GM12878 (cell line): Measurements from ENCODE around the gene DIAPH3. TPM values are rescaled to one million over a fixed set of nuclear protein-coding genes. Genes with fewer than 3 reads are reported as not detected.

ENCODE experiments used
- HDGF ChIP-seq: fragments of 450-650 bp; IDR thresholded peaks from 2 replicates; pipeline ENCODE4 v1.6.1; 2016; ENCODE audit warnings: antibody characterized with exemption
- JUNB ChIP-seq: IDR thresholded peaks from 2 replicates; pipeline ENCODE4 v1.6.1; 2016; ENCODE audit warnings: antibody characterized with exemption, mild to moderate bottlenecking
- KAT2A ChIP-seq: conservative IDR thresholded peaks from 2 replicates; pipeline ENCODE4 v1.6.1; 2011; ENCODE audit warnings: low read depth, low read length; ENCODE audit not compliant: control insufficient read depth
- SMAD1 ChIP-seq: fragments of 450-650 bp; IDR thresholded peaks from 2 replicates; pipeline ENCODE4 v1.6.1; 2018; ENCODE audit warnings: mild to moderate bottlenecking, low read depth; ENCODE audit not compliant: partially characterized antibody
- SREBF1 ChIP-seq: IDR thresholded peaks from 2 replicates; pipeline ENCODE4 v1.6.1; 2012; ENCODE audit warnings: mild to moderate bottlenecking, low read length
- WRNIP1 ChIP-seq: IDR thresholded peaks from 2 replicates; pipeline ENCODE4 v1.6.1; 2011; ENCODE audit warnings: low read depth, low read length, improper control_type of control experiment, borderline replicate concordance
- ZSCAN29 ChIP-seq: fragments of 450-650 bp; IDR thresholded peaks from 2 replicates; pipeline ENCODE4 v1.6.1; 2017; ENCODE audit warnings: mild to moderate bottlenecking, moderate library complexity
- polyA plus RNA-seq, 11 experiments: library from polyadenylated mRNA; depleted of rRNA in 4 of 11; unstranded in 6 of 11; stranded (reverse) in 5 of 11; fragments of >200 nt; fragmentation: Nextera tagmentation in 4 of 11; fragmentation: Illumina TruSeq in 1 of 11; extraction: Ambion mirVana in 4 of 11; extraction: Trizol in 1 of 11; gene quantifications; 1 replicate in 1 of 11; 2 replicates in 10 of 11; pipeline versions ENCODE4 v1.2.1 to v1.2.3, GENCODE V29; 2011 to 2016; ENCODE audit warnings: inconsistent platforms in 2 of 11, missing spikeins in 2 of 11, low read depth in 1 of 11
- total RNA-seq, 4 experiments: library from RNA; depleted of rRNA in 3 of 4; stranded (reverse); fragments of >200 nt in 3 of 4; fragmentation: Illumina TruSeq in 1 of 4; extraction: Trizol in 1 of 4; gene quantifications; 2 replicates each; pipeline versions ENCODE4 v1.2.1 to v1.2.3, GENCODE V29; 2013 to 2021
- TF ChIP-seq, protein P1 (sequence below): fragments of 450-650 bp; IDR thresholded peaks from 2 replicates; pipeline ENCODE4 v1.6.1; 2017; ENCODE audit warnings: mild to moderate bottlenecking, low read depth, inconsistent platforms; ENCODE audit not compliant: poor library complexity, severe bottlenecking
- TF ChIP-seq, protein P2 (sequence below), 3 experiments: IDR thresholded peaks in 2 of 3; conservative IDR thresholded peaks in 1 of 3; 2 replicates each; pipeline ENCODE4 v1.5.1; 2011; ENCODE audit warnings: low read depth in 3 of 3, low read length in 3 of 3, mild to moderate bottlenecking in 3 of 3, control low read depth in 2 of 3, moderate library complexity in 2 of 3, inconsistent platforms in 1 of 3, mixed read lengths in 1 of 3; ENCODE audit not compliant: control insufficient read depth in 2 of 3, insufficient read depth in 1 of 3; ENCODE audit errors: extremely low read depth in 1 of 3
- TF ChIP-seq, protein P3 (sequence below): fragments of 450-650 bp; formaldehyde crosslinking; IDR thresholded peaks from 2 replicates; pipeline ENCODE4 v1.4.0; 2020; ENCODE audit warnings: mild to moderate bottlenecking, moderate library complexity
- TF ChIP-seq, protein P4 (sequence below): fragments of 450-650 bp; IDR thresholded peaks from 2 replicates; pipeline ENCODE4 v1.6.1; 2017; ENCODE audit warnings: borderline replicate concordance
- TF ChIP-seq, protein P5 (sequence below): fragments of 450-650 bp; IDR thresholded peaks from 2 replicates; pipeline ENCODE4 v1.6.1; 2017; ENCODE audit warnings: antibody characterized with exemption, mild to moderate bottlenecking, moderate library complexity

Gene DIAPH3
- total and polyA plus RNA-seq, 10 of the 15 experiments (the other 5 are each of a cell fraction or from before 2014, with no cell fraction given): 10.1 to 25.2 (median 15.4) TPM

DNA sequence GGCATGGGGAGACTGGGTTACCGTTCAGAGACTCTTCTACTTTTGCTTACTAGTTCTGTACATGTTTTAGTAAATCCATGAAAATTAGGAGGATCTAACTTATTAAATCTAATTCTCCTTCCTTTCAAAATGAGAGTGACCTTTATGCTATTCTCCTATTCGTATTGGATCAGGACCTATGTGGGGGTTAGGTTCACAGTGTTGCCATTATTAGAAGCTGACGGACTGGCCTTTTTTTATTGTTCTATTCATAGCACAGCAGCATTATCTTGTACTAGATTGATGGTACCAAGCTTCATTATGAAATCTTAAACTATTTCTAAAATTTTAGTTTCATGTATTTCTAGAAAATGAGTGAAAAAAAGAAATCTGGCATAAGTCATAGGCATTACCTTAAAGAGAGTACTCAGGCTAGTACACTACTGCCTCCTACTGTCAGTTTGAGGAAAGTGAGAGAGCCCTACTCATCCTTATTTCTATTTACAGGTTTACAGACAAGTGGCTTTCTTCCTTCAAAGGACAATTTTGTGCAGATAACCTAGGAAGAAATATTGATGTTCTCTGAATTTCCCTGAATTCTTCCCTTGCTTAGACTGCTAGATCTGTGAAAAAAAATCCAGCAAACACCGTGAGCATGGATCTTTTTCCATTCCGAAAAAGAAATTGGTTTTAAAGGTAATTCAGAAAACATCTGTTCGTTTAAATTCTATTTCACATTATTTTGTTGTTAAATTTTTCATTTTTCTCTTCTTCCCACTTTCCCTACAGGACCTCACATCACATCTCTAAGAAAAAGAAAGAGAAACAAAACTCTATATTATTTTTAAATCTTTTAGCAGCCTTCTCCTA lies 485.5 kb downstream of the DIAPH3 start (continued):
- TF ChIP-seq, protein P1, sequence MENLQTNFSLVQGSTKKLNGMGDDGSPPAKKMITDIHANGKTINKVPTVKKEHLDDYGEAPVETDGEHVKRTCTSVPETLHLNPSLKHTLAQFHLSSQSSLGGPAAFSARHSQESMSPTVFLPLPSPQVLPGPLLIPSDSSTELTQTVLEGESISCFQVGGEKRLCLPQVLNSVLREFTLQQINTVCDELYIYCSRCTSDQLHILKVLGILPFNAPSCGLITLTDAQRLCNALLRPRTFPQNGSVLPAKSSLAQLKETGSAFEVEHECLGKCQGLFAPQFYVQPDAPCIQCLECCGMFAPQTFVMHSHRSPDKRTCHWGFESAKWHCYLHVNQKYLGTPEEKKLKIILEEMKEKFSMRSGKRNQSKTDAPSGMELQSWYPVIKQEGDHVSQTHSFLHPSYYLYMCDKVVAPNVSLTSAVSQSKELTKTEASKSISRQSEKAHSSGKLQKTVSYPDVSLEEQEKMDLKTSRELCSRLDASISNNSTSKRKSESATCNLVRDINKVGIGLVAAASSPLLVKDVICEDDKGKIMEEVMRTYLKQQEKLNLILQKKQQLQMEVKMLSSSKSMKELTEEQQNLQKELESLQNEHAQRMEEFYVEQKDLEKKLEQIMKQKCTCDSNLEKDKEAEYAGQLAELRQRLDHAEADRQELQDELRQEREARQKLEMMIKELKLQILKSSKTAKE: no peak
- TF ChIP-seq WRNIP1 (no peak), JUNB (no peak), ZSCAN29 (no peak), SMAD1 (no peak), SREBF1 (no peak), KAT2A (no peak), HDGF (no peak)
- TF ChIP-seq, protein P2, sequence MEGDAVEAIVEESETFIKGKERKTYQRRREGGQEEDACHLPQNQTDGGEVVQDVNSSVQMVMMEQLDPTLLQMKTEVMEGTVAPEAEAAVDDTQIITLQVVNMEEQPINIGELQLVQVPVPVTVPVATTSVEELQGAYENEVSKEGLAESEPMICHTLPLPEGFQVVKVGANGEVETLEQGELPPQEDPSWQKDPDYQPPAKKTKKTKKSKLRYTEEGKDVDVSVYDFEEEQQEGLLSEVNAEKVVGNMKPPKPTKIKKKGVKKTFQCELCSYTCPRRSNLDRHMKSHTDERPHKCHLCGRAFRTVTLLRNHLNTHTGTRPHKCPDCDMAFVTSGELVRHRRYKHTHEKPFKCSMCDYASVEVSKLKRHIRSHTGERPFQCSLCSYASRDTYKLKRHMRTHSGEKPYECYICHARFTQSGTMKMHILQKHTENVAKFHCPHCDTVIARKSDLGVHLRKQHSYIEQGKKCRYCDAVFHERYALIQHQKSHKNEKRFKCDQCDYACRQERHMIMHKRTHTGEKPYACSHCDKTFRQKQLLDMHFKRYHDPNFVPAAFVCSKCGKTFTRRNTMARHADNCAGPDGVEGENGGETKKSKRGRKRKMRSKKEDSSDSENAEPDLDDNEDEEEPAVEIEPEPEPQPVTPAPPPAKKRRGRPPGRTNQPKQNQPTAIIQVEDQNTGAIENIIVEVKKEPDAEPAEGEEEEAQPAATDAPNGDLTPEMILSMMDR (IDR thresholded peaks at IDR 0.05 in 2 of 3, conservative IDR thresholded peaks at IDR 0.05 in 1 of 3; ENCODE audit: control insufficient read depth in 2 of 3, extremely low read depth in 1 of 3, insufficient read depth in 1 of 3, low read depth in 3 of 3, low read length in 3 of 3): peak; percentile 62 to 75 (median 66)
- TF ChIP-seq, protein P3, sequence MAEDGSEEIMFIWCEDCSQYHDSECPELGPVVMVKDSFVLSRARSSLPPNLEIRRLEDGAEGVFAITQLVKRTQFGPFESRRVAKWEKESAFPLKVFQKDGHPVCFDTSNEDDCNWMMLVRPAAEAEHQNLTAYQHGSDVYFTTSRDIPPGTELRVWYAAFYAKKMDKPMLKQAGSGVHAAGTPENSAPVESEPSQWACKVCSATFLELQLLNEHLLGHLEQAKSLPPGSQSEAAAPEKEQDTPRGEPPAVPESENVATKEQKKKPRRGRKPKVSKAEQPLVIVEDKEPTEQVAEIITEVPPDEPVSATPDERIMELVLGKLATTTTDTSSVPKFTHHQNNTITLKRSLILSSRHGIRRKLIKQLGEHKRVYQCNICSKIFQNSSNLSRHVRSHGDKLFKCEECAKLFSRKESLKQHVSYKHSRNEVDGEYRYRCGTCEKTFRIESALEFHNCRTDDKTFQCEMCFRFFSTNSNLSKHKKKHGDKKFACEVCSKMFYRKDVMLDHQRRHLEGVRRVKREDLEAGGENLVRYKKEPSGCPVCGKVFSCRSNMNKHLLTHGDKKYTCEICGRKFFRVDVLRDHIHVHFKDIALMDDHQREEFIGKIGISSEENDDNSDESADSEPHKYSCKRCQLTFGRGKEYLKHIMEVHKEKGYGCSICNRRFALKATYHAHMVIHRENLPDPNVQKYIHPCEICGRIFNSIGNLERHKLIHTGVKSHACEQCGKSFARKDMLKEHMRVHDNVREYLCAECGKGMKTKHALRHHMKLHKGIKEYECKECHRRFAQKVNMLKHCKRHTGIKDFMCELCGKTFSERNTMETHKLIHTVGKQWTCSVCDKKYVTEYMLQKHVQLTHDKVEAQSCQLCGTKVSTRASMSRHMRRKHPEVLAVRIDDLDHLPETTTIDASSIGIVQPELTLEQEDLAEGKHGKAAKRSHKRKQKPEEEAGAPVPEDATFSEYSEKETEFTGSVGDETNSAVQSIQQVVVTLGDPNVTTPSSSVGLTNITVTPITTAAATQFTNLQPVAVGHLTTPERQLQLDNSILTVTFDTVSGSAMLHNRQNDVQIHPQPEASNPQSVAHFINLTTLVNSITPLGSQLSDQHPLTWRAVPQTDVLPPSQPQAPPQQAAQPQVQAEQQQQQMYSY (CRISPR knock-in tag): no peak
- TF ChIP-seq, protein P4, sequence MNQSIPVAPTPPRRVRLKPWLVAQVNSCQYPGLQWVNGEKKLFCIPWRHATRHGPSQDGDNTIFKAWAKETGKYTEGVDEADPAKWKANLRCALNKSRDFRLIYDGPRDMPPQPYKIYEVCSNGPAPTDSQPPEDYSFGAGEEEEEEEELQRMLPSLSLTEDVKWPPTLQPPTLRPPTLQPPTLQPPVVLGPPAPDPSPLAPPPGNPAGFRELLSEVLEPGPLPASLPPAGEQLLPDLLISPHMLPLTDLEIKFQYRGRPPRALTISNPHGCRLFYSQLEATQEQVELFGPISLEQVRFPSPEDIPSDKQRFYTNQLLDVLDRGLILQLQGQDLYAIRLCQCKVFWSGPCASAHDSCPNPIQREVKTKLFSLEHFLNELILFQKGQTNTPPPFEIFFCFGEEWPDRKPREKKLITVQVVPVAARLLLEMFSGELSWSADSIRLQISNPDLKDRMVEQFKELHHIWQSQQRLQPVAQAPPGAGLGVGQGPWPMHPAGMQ: no peak
- TF ChIP-seq, protein P5, sequence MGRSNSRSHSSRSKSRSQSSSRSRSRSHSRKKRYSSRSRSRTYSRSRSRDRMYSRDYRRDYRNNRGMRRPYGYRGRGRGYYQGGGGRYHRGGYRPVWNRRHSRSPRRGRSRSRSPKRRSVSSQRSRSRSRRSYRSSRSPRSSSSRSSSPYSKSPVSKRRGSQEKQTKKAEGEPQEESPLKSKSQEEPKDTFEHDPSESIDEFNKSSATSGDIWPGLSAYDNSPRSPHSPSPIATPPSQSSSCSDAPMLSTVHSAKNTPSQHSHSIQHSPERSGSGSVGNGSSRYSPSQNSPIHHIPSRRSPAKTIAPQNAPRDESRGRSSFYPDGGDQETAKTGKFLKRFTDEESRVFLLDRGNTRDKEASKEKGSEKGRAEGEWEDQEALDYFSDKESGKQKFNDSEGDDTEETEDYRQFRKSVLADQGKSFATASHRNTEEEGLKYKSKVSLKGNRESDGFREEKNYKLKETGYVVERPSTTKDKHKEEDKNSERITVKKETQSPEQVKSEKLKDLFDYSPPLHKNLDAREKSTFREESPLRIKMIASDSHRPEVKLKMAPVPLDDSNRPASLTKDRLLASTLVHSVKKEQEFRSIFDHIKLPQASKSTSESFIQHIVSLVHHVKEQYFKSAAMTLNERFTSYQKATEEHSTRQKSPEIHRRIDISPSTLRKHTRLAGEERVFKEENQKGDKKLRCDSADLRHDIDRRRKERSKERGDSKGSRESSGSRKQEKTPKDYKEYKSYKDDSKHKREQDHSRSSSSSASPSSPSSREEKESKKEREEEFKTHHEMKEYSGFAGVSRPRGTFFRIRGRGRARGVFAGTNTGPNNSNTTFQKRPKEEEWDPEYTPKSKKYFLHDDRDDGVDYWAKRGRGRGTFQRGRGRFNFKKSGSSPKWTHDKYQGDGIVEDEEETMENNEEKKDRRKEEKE: no peak
